ENCODE data around the gene ROMO1. TPM values are rescaled to one million over a fixed set of nuclear protein-coding genes. Genes with fewer than 3 reads are reported as not detected.

ROMO1 gene
- polyA plus RNA-seq, 1 donor from 2014 or later: 514 TPM

DNA sequence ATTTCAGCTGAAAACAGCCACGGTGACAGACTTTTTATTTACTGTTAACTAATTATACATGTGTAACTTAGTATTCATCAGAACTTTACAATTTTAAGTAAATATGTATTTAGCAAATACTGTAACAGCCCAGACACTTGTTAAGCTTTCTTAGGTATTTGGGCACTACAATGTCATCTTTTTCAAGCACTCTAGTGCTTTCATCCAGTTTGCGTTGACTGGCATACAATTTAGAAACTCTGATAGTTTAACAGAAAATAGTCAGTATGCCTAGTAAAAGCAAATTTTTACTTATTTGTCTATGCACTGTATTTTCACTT, 32.2 kb downstream of the ROMO1 start:
- peaks cover 9% of the 10 kb centered on the region for H3K36me3 ChIP-seq (ENCODE audit: insufficient read depth, low read length)

DNA sequence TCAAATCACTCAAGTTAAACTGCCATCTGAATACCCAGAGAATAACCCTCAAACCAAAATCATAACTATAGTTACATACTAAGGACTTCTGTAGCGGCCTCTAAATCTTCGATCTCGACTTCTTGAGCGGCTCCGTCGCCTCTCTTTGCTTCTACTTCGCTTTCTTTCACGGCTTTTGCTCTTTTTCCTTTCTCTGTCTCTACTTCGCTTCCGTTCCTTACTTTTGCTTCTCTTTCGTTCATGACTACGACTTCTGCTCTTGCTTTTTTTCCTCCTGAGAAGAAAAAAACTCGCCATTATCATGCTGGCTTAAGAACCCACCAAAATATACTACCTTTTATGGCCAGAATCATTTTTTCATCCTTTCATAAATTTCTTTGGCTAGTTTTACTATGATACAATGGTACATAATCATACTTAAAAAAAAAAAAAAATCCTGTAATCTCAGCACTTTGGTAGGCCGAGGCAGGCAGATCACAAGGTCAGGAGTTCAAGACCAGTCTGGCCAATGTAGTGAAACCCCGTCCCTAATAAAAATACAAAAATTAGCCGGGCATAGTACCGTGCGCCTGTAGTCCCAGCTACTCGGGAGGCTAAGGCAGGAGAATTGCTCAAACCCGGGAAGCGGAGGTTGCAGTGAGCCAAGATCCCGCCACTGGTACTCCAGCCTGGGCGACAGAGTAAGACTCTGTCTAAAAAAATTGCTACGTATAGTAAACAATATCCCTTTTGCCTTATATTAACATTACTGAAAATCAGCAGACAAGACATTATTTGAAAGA, 32.8 kb downstream of the ROMO1 start:
- peaks cover 67% of the 10 kb centered on the region for H4K20me1 ChIP-seq (ENCODE audit: insufficient read depth)
- H3K36me3 ChIP-seq (ENCODE audit: insufficient read depth, low read length): peaks cover 9% of the 10 kb centered on the region
- peaks cover 82% of the 10 kb centered on the region for H3K79me2 ChIP-seq (replicated peaks; ENCODE audit: insufficient read depth, low read length)
- H3K9me3 ChIP-seq (ENCODE audit: low read length): no peaks in the 10 kb centered on the region
- no peak overlapping the region for H2AFZ ChIP-seq (ENCODE audit: low read depth, low read length)
- no peaks in the 10 kb centered on the region for H3K9me2 ChIP-seq (ENCODE audit: insufficient read depth, low read length)
- H3K4me2 ChIP-seq (ENCODE audit: low read length): no peak overlapping the region
- H3K9ac ChIP-seq (ENCODE audit: low read length): no peak overlapping the region
- H3K27me3 ChIP-seq (ENCODE audit: insufficient read depth, low read depth, low read length): no peaks in the 10 kb centered on the region
- no peak overlapping the region for H3K27ac ChIP-seq (ENCODE audit: low read length)
- H3F3A ChIP-seq (ENCODE audit: insufficient read depth, low read length, poor library complexity, severe bottlenecking): no peaks in the 10 kb centered on the region
- no peak overlapping the region for H3K4me3 ChIP-seq (ENCODE audit: low read length)
- TF ChIP-seq EZH2 (IDR thresholded peaks at IDR 0.05; ENCODE audit: borderline replicate concordance, insufficient read depth, low read length, poor library complexity, severe bottlenecking): no peak
- TF ChIP-seq SMC3 (conservative IDR thresholded peaks at IDR 0.05; ENCODE audit: poor library complexity): no peak
- no peak for TF ChIP-seq CTCF (IDR thresholded peaks at IDR 0.05; ENCODE audit: poor library complexity, severe bottlenecking)
- TF ChIP-seq TAF1 (IDR thresholded peaks at IDR 0.05; ENCODE audit: low read depth): no peak
- TF ChIP-seq POLR2AphosphoS5 (IDR thresholded peaks at IDR 0.05): no peak
- no peak for TF ChIP-seq MXI1 (conservative IDR thresholded peaks at IDR 0.05; ENCODE audit: poor library complexity, severe bottlenecking)
- no peak for TF ChIP-seq RAD21 (conservative IDR thresholded peaks at IDR 0.05)
- TF ChIP-seq, protein P1, sequence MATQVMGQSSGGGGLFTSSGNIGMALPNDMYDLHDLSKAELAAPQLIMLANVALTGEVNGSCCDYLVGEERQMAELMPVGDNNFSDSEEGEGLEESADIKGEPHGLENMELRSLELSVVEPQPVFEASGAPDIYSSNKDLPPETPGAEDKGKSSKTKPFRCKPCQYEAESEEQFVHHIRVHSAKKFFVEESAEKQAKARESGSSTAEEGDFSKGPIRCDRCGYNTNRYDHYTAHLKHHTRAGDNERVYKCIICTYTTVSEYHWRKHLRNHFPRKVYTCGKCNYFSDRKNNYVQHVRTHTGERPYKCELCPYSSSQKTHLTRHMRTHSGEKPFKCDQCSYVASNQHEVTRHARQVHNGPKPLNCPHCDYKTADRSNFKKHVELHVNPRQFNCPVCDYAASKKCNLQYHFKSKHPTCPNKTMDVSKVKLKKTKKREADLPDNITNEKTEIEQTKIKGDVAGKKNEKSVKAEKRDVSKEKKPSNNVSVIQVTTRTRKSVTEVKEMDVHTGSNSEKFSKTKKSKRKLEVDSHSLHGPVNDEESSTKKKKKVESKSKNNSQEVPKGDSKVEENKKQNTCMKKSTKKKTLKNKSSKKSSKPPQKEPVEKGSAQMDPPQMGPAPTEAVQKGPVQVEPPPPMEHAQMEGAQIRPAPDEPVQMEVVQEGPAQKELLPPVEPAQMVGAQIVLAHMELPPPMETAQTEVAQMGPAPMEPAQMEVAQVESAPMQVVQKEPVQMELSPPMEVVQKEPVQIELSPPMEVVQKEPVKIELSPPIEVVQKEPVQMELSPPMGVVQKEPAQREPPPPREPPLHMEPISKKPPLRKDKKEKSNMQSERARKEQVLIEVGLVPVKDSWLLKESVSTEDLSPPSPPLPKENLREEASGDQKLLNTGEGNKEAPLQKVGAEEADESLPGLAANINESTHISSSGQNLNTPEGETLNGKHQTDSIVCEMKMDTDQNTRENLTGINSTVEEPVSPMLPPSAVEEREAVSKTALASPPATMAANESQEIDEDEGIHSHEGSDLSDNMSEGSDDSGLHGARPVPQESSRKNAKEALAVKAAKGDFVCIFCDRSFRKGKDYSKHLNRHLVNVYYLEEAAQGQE (IDR thresholded peaks at IDR 0.05; ENCODE audit: borderline replicate concordance): no peak

More for the DNA sequence above, 32.2 kb downstream of the ROMO1 start:
- no peak for TF ChIP-seq MXI1 (conservative IDR thresholded peaks at IDR 0.05; ENCODE audit: poor library complexity, severe bottlenecking)
- TF ChIP-seq EP300 (conservative IDR thresholded peaks at IDR 0.05; ENCODE audit: poor library complexity, severe bottlenecking): no peak
- no peak for TF ChIP-seq RAD21 (conservative IDR thresholded peaks at IDR 0.05)
- TF ChIP-seq EZH2 (IDR thresholded peaks at IDR 0.05; ENCODE audit: borderline replicate concordance, insufficient read depth, low read length, poor library complexity, severe bottlenecking): no peak
- TF ChIP-seq, protein P1 (IDR thresholded peaks at IDR 0.05; ENCODE audit: borderline replicate concordance): no peak
- TF ChIP-seq CTCF (IDR thresholded peaks at IDR 0.05; ENCODE audit: poor library complexity, severe bottlenecking): no peak
- no peak for TF ChIP-seq POLR2AphosphoS5 (IDR thresholded peaks at IDR 0.05)
- no peak for TF ChIP-seq TAF1 (IDR thresholded peaks at IDR 0.05; ENCODE audit: low read depth)
- no peak for TF ChIP-seq SMC3 (conservative IDR thresholded peaks at IDR 0.05; ENCODE audit: poor library complexity)
- Histone ChIP-seq H3K4me2 (ENCODE audit: low read length) (no peak overlapping the region), H3K27me3 (ENCODE audit: insufficient read depth, low read depth, low read length) (no peaks in the 10 kb centered on the region), H3K9ac (ENCODE audit: low read length) (no peak overlapping the region), H3K9me3 (ENCODE audit: low read length) (no peaks in the 10 kb centered on the region), H3K79me2 (replicated peaks; ENCODE audit: insufficient read depth, low read length) (peaks cover 85% of the 10 kb centered on the region), H3K27ac (ENCODE audit: low read length) (no peak overlapping the region), H3K9me2 (ENCODE audit: insufficient read depth, low read length) (no peaks in the 10 kb centered on the region), H3F3A (ENCODE audit: insufficient read depth, low read length, poor library complexity, severe bottlenecking) (no peaks in the 10 kb centered on the region), H3K4me3 (ENCODE audit: low read length) (no peak overlapping the region), H2AFZ (ENCODE audit: low read depth, low read length) (no peak overlapping the region), H4K20me1 (ENCODE audit: insufficient read depth) (peaks cover 67% of the 10 kb centered on the region)

Data from neural cell (in vitro differentiated cells).